Activated CD8-positive, alpha-beta T cell treated with anti-CD3 and anti-CD28 coated beads for 36 hours (primary cell): ENCODE measurements around the gene TEX35. TPM values are rescaled to one million over a fixed set of nuclear protein-coding genes. Genes with fewer than 3 reads are reported as not detected.

Source experiments
- ATAC-seq: fragments of 200-7000 bp; cut with Tn5 transposase; one replicate; pipeline ENCODE4 v1.10.0; 2021; ENCODE audit warnings: mild to moderate bottlenecking, moderate library complexity
- CTCF ChIA-PET: fragments of 350-600 bp; sonication (Branson Sonifier 250); formaldehyde crosslinking; loops from one replicate; lab custom pipeline; 2021; ENCODE audit warnings: antibody characterized with exemption; lab: Charles Lee
- POLR2A ChIA-PET: fragments of 350-600 bp; sonication (Branson Sonifier 250); formaldehyde crosslinking; loops from one replicate; lab custom pipeline; 2021; ENCODE audit warnings: antibody characterized with exemption; lab: Charles Lee
- DNase-seq: peaks from one replicate; pipeline ENCODE4 v3.0.0-alpha.2; 2020
- H3K27ac Mint-ChIP-seq: one replicate; pipeline ENCODE4 v1.8.0; 2021; ENCODE audit warnings: mild to moderate bottlenecking, mixed read lengths
- H3K27me3 Mint-ChIP-seq: one replicate; pipeline ENCODE4 v1.8.0; 2021; ENCODE audit warnings: mixed read lengths
- H3K36me3 Mint-ChIP-seq: one replicate; pipeline ENCODE4 v1.8.0; 2021; ENCODE audit warnings: low read depth, mixed read lengths
- H3K4me1 Mint-ChIP-seq: one replicate; pipeline ENCODE4 v1.8.0; 2021; ENCODE audit warnings: low read depth, mixed read lengths
- H3K4me3 Mint-ChIP-seq: one replicate; pipeline ENCODE4 v1.8.0; 2021; ENCODE audit warnings: mild to moderate bottlenecking, moderate library complexity, mixed read lengths
- H3K9me3 Mint-ChIP-seq: one replicate; pipeline ENCODE4 v1.8.0; 2021; ENCODE audit warnings: mixed read lengths
- CTCF ChIP-seq: fragments of 200-600 bp; IDR thresholded peaks from one replicate; pipeline ENCODE4 v1.8.0; 2022; ENCODE audit warnings: antibody characterized with exemption, mild to moderate bottlenecking
- intact Hi-C: fragments of 100-400 bp; cut with micrococcal nuclease; formaldehyde crosslinking; loops from one replicate; pipeline ENCODE4 v1.10.0; 2022
- total RNA-seq, 2 experiments: library from RNA; stranded (reverse); gene quantifications; one replicate each; pipeline ENCODE4 v1.2.3, GENCODE V29; 2021

The TEX35 gene
- total RNA-seq, 2 experiments from 2014 or later, result not detected

GRCh38 chr1:178467837-178468236 is 45.1 kb upstream of the TEX35 start:
- Mint-ChIP-seq H3K27ac (no peak overlapping the region), H3K27me3 (peaks cover 6% of the 10 kb centered on the region), H3K9me3 (no peaks in the 10 kb centered on the region), H3K4me3 (no peak overlapping the region), H3K4me1 (no peaks in the 10 kb centered on the region), H3K36me3 (no peaks in the 10 kb centered on the region)
- POLR2A ChIA-PET, result no interaction called here
- CTCF ChIA-PET, result no interaction called here
- intact Hi-C loops, result no loop called here
- TF ChIP-seq CTCF, result no peak
- ATAC-seq (no peak), DNase-seq (no peak)

- ATAC-seq, result no peak
- ChIA-PET CTCF (no interaction called here), POLR2A (no interaction called here)
- intact Hi-C loops, result no loop called here
- Mint-ChIP-seq H3K9me3 (no peaks in the 10 kb centered on the region), H3K27me3 (peaks cover 6% of the 10 kb centered on the region), H3K36me3 (no peaks in the 10 kb centered on the region), H3K4me1 (no peaks in the 10 kb centered on the region), H3K27ac (no peak overlapping the region), H3K4me3 (no peak overlapping the region)
- DNase-seq, result no peak
- no peak for TF ChIP-seq CTCF
These were observed 42.4 kb upstream of the TEX35 start for GRCh38 chr1:178470411-178470960.

- intact Hi-C loops, result no loop called here
- no peak overlapping the region for H3K27ac Mint-ChIP-seq
- H3K36me3 Mint-ChIP-seq, result no peaks in the 10 kb centered on the region
- no peak for DNase-seq
- H3K9me3 Mint-ChIP-seq, result no peaks in the 10 kb centered on the region
- no peak for TF ChIP-seq CTCF
- H3K4me3 Mint-ChIP-seq, result no peak overlapping the region
- ChIA-PET POLR2A (interaction anchor here (0.8 kb wide), 1 partner anchor 345 kb away, joined by 3 read pairs; no protein-coding TSS in a partner anchor), CTCF (interaction anchor here (0.9 kb wide), 1 partner anchor 30 kb away, joined by 3 read pairs; no protein-coding TSS in a partner anchor)
- ATAC-seq, result no peak
- H3K4me1 Mint-ChIP-seq, result no peaks in the 10 kb centered on the region
- peaks cover 10% of the 10 kb centered on the region for H3K27me3 Mint-ChIP-seq
These were observed 40.4 kb upstream of the TEX35 start for GRCh38 chr1:178472531-178472930.

GRCh38 chr1:178477373-178477772 is 35.5 kb upstream of the TEX35 start:
- ChIA-PET POLR2A (no interaction called here), CTCF (interaction anchor here (2.2 kb wide), 1 partner anchor 24 kb away, joined by 10 read pairs; no protein-coding TSS in a partner anchor)
- H3K9me3 Mint-ChIP-seq, result no peaks in the 10 kb centered on the region
- ATAC-seq (no peak), DNase-seq (no peak)
- no peak overlapping the region for H3K27ac Mint-ChIP-seq
- no peak overlapping the region for H3K4me3 Mint-ChIP-seq
- no peaks in the 10 kb centered on the region for H3K36me3 Mint-ChIP-seq
- intact Hi-C loops, result no loop called here
- TF ChIP-seq CTCF, result no peak
- peaks cover 10% of the 10 kb centered on the region for H3K27me3 Mint-ChIP-seq
- no peaks in the 10 kb centered on the region for H3K4me1 Mint-ChIP-seq

GRCh38 chr1:178477841-178478240 is 35.1 kb upstream of the TEX35 start:
- Mint-ChIP-seq H3K36me3 (no peaks in the 10 kb centered on the region), H3K4me1 (no peaks in the 10 kb centered on the region), H3K9me3 (no peaks in the 10 kb centered on the region), H3K27me3 (peaks cover 9% of the 10 kb centered on the region), H3K27ac (no peak overlapping the region), H3K4me3 (no peak overlapping the region)
- intact Hi-C loops, result no loop called here
- no peak for TF ChIP-seq CTCF
- ATAC-seq, result no peak
- no peak for DNase-seq
- ChIA-PET CTCF (no interaction called here), POLR2A (no interaction called here)
